Activated CD4-positive, alpha-beta T cell treated with anti-CD3 and anti-CD28 coated beads, Interleukin-2, amount 50 U/mL, for 48 hours (primary cell): Measurements from ENCODE around the gene MT3.

ENCODE experiments used
- DNase-seq, 2 experiments: peaks; one replicate each; pipeline ENCODE4 v3.0.0-alpha.2; 2020

The MT3 gene

GRCh38 chr16:56632156-56632847, 43.0 kb downstream of the MT3 start, which contains the start of gene MT1M:
MT1M (plus strand) TSS chr16:56632659; CDS start chr16:56632732, 73 bp downstream.
- DNase-seq, result no peak

GRCh38 chr16:56632848-56633365, 43.6 kb downstream of the MT3 start:
- DNase-seq, result no peak

GRCh38 chr16:56633535-56633934, 44.2 kb downstream of the MT3 start:
- DNase-seq, result no peak

- DNase-seq, result no peak
Measured at GRCh38 chr16:56634715-56635440, 45.5 kb downstream of the MT3 start.

DNA sequence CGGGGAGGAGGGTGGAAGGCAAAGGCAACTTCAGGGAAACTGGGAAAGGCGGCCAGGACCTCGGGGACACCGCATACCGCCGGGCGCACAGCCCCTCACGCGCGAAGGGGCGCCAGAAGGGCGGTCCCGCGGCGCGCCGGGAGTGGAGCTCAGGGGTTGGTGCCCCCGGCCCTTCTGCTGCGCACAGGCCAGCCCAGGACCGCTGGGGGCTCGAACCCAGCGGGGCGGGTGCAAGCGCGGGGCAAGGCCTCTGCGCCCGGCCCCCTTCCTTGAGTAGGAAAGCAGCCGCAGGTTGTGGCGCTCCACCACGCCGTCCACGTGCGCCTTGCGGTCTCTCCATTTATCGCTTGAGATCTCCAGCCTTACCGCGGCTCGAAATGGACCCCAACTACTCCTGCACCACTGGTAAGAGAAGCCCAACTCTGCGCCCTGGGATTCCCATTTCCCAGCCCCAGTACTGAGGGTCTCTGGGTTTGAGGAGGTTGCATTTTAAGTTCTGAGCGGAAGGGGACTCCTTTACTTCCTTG, 46.2 kb downstream of the MT3 start:
- DNase-seq, result no peak

DNA sequence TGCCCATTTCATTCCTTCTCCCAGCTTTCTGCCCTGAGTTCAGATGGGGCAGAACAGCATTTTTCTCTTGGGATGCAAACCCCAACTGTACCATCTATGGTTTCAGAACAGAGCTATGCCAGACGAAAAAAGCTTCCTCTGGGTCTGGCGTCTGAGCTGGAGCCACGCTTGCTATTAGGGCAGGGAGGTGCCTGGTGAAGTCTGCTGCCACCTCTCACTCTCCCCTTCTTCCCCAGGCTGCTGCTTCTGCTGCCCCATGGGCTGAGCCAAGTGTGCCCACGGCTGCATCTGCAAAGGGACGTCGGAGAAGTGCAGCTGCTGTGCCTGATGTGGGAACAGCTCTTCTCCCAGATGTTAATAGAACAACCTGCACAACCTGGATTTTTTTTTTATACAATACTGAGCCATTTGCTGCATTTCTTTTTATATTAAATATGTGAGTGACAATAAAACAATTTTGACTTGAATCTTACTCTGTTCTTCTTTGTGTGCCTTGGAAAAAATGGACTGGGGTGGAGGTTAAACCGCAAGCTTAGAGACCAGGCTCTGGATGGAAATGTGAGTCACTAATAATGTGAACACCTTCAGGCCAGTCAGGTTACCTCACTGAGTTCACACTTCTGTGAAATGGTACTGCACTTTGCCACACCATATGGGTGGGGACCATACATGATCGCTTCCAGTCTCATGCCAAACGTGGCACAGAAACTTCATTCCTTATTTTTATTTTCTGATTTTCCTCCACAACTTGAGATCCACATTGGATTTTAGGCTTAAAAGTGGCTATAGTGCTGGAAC, 47.5 kb downstream of the MT3 start:
- no peak for DNase-seq

DNA sequence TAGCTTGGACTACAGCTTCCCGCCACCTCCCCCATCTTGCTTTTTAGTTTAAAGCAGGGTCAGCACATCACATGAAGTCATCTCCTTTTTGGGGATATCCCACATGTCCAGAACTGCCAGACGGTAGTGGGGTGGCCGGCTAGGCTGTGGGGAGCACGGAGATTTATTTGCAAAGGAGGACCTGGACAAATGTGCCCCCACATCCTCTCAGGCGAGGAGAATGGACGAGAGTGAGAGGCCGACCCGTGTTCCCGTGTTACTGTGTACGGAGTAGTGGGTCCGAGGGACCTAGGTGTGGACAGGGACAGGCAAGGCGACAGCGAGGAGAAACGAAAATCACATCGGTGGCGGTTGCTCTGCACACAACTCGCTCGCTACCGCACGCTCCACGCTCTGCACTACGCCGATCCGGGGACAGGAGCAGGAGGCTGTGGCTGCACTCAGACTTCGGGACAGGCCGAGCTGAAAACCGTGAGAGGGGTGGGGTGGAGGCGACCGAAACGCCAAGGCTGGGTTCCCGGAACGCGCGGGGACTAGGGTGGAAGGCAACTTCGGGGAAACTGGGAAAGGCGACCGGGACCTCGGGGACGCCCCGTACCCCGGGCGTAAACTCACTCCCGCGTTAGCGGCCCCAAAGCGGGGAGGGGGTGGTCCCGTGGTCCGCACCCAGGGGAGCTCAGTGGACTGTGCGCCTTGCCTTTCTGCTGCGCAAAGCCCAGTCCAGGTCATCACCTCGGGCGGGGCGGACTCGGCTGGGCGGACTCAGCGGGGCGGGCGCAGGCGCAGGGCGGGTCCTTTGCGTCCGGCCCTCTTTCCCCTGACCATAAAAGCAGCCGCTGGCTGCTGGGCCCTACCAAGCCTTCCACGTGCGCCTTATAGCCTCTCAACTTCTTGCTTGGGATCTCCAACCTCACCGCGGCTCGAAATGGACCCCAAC, 48.8 kb downstream of the MT3 start, which contains the start of gene MT1A:
Gene MT1A, plus strand, starts transcription at position 853 of the 937 bp plus-strand sequence. Its CDS starts 73 bp downstream, at position 926.
- DNase-seq, result peak; percentile 29 to 40

DNA sequence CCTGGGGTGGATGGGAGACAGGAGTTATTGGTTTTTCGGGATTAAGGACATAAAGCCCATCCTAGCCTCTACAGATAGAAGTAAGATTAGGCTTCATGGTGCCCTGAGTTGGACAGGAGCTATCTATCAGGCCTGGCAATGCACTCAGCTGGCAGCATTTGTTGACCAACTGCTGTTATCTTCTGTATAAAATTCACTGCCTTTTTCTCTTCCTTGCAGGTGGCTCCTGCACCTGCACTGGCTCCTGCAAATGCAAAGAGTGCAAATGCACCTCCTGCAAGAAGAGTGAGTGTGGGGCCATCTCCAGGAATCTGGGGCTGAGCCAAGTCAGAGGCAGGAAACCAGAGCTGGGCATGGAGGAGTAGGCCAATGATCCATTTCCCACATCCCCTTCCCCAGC, 49.7 kb downstream of the MT3 start:
- no peak for DNase-seq

DNA sequence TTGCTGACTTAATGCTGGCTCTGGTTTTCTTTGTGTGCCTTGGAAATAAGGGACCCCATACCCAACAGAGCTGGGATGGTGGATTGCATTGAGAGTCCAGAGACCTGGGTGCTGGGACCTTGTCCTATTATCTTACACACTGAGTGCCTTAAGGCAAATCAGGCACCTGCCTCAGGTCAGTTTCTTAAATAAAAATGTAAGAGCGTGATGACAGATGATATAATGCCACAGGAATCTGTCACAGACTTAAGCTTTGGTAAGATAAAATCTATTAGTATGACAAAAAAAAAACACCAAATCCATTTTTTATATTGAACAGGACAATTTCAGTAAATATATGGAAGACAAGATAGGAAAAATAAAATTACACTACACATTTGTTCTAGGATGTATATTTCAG, 50.7 kb downstream of the MT3 start:
- DNase-seq, result no peak
